ENCODE data around the gene ASF1A. TPM values are rescaled to one million over a fixed set of nuclear protein-coding genes. Genes with fewer than 3 reads are reported as not detected.
A peak's percentile ranks its signal among the peaks of the same experiment; 100 is the strongest.

The ASF1A gene
- total and polyA plus RNA-seq, 2 of the 13 experiments (the other 11 are each of a cell fraction or from before 2014, with no cell fraction given) = 14.5 to 49.9 TPM

- in situ Hi-C loops (cut with HindIII; ENCODE audit: extremely low pct_ligation_motif_present, low pct_unique_long_range_greater_than_20kb) = no loop called here
- Histone ChIP-seq H3K36me3 (replicated peaks in 1 of 2; ENCODE audit: control insufficient read depth in 1 of 2, insufficient read depth in 2 of 2, low read length in 2 of 2) (no peaks in the 10 kb centered on the region), H3K4me1 (ENCODE audit: insufficient read depth, low read length) (peaks cover 9% of the 10 kb centered on the region; the same call in 1 of the 2 replicates), H3K9ac (ENCODE audit: insufficient read depth, low read depth, low read length) (no peak overlapping the region), H3K4me3 (replicated peaks in 1 of 3; ENCODE audit: insufficient read depth in 1 of 3, low read depth in 2 of 3, low read length in 3 of 3) (no peak overlapping the region), H3K79me2 (ENCODE audit: insufficient read depth, low read length) (no peaks in the 10 kb centered on the region), H3K27me3 (ENCODE audit: control insufficient read depth in 1 of 2, insufficient read depth in 2 of 2, low read length in 2 of 2) (no peaks in the 10 kb centered on the region), H3K27ac (ENCODE audit: extremely low read length, insufficient read depth, low read length) (no peak overlapping the region), H2AFZ (ENCODE audit: low read length) (no peak overlapping the region), H4K20me1 (ENCODE audit: insufficient read depth, low read length) (no peaks in the 10 kb centered on the region), H3K4me2 (ENCODE audit: low read depth, low read length) (no peak overlapping the region), H3K9me3 (ENCODE audit: low read length) (no peaks in the 10 kb centered on the region)
- ATAC-seq (peak; percentile 82), FAIRE-seq (no peak), DNase-seq (ENCODE audit: low spot score) (peak; percentile 36)
- WGBS (ENCODE audit: low lambda C conversion rate) = 87% methylated on average over 2 of the region's 2 CpGs
- intact Hi-C loops (cut with micrococcal nuclease; ENCODE audit: unreplicated experiment) = no loop called here
- CTCF ChIA-PET (ENCODE audit: low intra/inter-chr PET ratio, low total read pairs) = no interaction called here
- POLR2A ChIA-PET = no interaction called here
- no TSS peak for BruUV-seq (replicated peaks)
- no peak for TF ChIP-seq GABPB1 (CRISPR knock-in tag; IDR thresholded peaks at IDR 0.05)
- no peak for TF ChIP-seq SOX6 (IDR thresholded peaks at IDR 0.05)
- peak; percentile 27; the same call in 1 of the 2 replicates for TF ChIP-seq SOX6 (CRISPR knock-in tag; IDR thresholded peaks at IDR 0.05)
- TF ChIP-seq NCOA2 (CRISPR knock-in tag; IDR thresholded peaks at IDR 0.05) = 0 out of 2 replicates have a peak, but pooled peaks have one; percentile 41
- TF ChIP-seq RCOR2 (CRISPR knock-in tag; IDR thresholded peaks at IDR 0.05) = peak; percentile 33; the same call in 1 of the 2 replicates
- TF ChIP-seq HMGA1 (CRISPR knock-in tag; conservative IDR thresholded peaks at IDR 0.05) = no peak
- TF ChIP-seq SOX5 (CRISPR knock-in tag; IDR thresholded peaks at IDR 0.05; ENCODE audit: borderline replicate concordance) = peak; percentile 52
- peak; percentile 53; the same call in 1 of the 2 replicates for TF ChIP-seq MIER3 (CRISPR knock-in tag; IDR thresholded peaks at IDR 0.05; ENCODE audit: borderline replicate concordance)
- TF ChIP-seq ZNF7 (CRISPR knock-in tag; IDR thresholded peaks at IDR 0.05) = peak; percentile 56; the same call in 1 of the 2 replicates
- TF ChIP-seq NR1H2 (CRISPR knock-in tag; IDR thresholded peaks at IDR 0.05; ENCODE audit: borderline replicate concordance, low read depth) = no peak
- no peak for TF ChIP-seq NBN (conservative IDR thresholded peaks at IDR 0.05)
- no peak for TF ChIP-seq PBX3 (CRISPR knock-in tag; IDR thresholded peaks at IDR 0.05; ENCODE audit: borderline replicate concordance)
- peak; percentile 76 for TF ChIP-seq BCL6 (CRISPR knock-in tag; IDR thresholded peaks at IDR 0.05)
- no peak for TF ChIP-seq ZNF562 (CRISPR knock-in tag; IDR thresholded peaks at IDR 0.05; ENCODE audit: borderline replicate concordance)
- TF ChIP-seq FOXA3 (CRISPR knock-in tag; IDR thresholded peaks at IDR 0.05) = peak; percentile 43; the same call in 1 of the 2 replicates
- TF ChIP-seq SMC3 (IDR thresholded peaks at IDR 0.05; ENCODE audit: low read length) = no peak
- TF ChIP-seq ZBTB44 (CRISPR knock-in tag; IDR thresholded peaks at IDR 0.05) = no peak
- no peak for TF ChIP-seq ZNF83 (CRISPR knock-in tag; IDR thresholded peaks at IDR 0.05; ENCODE audit: borderline replicate concordance)
- TF ChIP-seq ZNF224 (CRISPR knock-in tag; IDR thresholded peaks at IDR 0.05) = no peak
- 0 out of 2 replicates have a peak, but pooled peaks have one; percentile 38 for TF ChIP-seq POGZ (CRISPR knock-in tag; IDR thresholded peaks at IDR 0.05)
- peak; percentile 78 for TF ChIP-seq CEBPG (CRISPR knock-in tag; IDR thresholded peaks at IDR 0.05)
- 0 out of 2 replicates have a peak, but pooled peaks have one; percentile 28 for TF ChIP-seq FOXK1 (CRISPR knock-in tag; IDR thresholded peaks at IDR 0.05; ENCODE audit: borderline replicate concordance, low read depth)
- TF ChIP-seq GFI1 (CRISPR knock-in tag; IDR thresholded peaks at IDR 0.05; ENCODE audit: borderline replicate concordance) = no peak
- peak; percentile 35 for TF ChIP-seq TBL1XR1 (IDR thresholded peaks at IDR 0.05; ENCODE audit: borderline replicate concordance, low read length, partially characterized antibody)
- peak in 1 of 2 experiments; percentile 36; a peak in 1 of 4 replicates for TF ChIP-seq EP300 (IDR thresholded peaks at IDR 0.05; ENCODE audit: low read depth in 2 of 2, low read length in 2 of 2)
- TF ChIP-seq EP300 (CRISPR knock-in tag; IDR thresholded peaks at IDR 0.05; ENCODE audit: borderline replicate concordance) = no peak
Observed at GRCh38 chr6:118869894-118870589, 23.9 kb upstream of the ASF1A start.
